ENCODE data around the gene BRME1.

Gene BRME1

DNA sequence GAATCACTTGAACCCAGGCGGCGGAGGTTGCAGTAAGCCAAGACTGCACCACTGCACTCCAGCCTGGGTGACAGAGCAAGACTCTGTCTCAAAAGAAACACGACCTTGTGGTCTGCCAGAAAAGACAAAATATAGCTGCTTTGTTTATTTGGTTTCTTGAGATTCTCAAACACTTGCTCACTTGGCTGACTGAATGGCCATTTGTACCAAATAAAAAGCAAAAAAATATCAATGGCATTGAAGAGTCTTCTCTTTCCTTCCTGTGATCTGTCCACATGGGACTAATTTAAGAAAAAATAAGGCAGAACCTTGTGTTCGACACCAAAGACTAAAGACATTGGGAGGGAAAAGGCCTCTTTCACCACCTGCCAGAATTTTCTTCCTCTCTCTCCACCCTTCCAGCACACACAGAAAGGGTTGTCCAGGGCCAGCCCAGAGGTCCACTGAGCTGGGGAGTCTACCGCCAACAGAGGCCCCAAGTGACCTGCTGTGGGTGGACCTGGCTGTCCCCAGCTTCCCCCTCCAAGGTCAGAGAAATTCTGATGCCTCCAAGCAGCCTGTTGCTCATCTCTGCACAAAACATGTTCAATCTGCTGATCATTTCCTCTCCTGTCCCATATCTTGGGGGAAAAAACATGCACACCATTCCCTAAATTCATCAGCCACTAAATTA, 5.9 kb downstream of the BRME1 start:
- Histone ChIP-seq H3K36me3 (ENCODE audit: control insufficient read depth, low read length) (no peaks in the 10 kb centered on the region), H4K20me1 (ENCODE audit: control insufficient read depth, insufficient read depth, low read depth, low read length) (no peaks in the 10 kb centered on the region), H3K4me2 (ENCODE audit: low read length) (no peak overlapping the region), H3F3A (ENCODE audit: control insufficient read depth, insufficient read depth) (no peaks in the 10 kb centered on the region), H3K79me2 (ENCODE audit: control insufficient read depth, low read length) (no peaks in the 10 kb centered on the region), H3K27ac (ENCODE audit: low read depth, low read length) (no peak overlapping the region), H3K9me3 (ENCODE audit: control insufficient read depth, insufficient read depth, low read length) (no peaks in the 10 kb centered on the region), H3K4me3 (ENCODE audit: low read length) (no peak overlapping the region), H3K4me1 (ENCODE audit: control insufficient read depth, low read length) (peaks cover 12% of the 10 kb centered on the region), H3K27me3 (ENCODE audit: control insufficient read depth, low read length) (no peaks in the 10 kb centered on the region), H3K9me2 (replicated peaks; ENCODE audit: control insufficient read depth, low read length) (no peaks in the 10 kb centered on the region)
- no peak for TF ChIP-seq EZH2phosphoT487 (IDR thresholded peaks at IDR 0.05; ENCODE audit: borderline replicate concordance, low read length)
- TF ChIP-seq, protein P1, sequence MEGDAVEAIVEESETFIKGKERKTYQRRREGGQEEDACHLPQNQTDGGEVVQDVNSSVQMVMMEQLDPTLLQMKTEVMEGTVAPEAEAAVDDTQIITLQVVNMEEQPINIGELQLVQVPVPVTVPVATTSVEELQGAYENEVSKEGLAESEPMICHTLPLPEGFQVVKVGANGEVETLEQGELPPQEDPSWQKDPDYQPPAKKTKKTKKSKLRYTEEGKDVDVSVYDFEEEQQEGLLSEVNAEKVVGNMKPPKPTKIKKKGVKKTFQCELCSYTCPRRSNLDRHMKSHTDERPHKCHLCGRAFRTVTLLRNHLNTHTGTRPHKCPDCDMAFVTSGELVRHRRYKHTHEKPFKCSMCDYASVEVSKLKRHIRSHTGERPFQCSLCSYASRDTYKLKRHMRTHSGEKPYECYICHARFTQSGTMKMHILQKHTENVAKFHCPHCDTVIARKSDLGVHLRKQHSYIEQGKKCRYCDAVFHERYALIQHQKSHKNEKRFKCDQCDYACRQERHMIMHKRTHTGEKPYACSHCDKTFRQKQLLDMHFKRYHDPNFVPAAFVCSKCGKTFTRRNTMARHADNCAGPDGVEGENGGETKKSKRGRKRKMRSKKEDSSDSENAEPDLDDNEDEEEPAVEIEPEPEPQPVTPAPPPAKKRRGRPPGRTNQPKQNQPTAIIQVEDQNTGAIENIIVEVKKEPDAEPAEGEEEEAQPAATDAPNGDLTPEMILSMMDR (IDR thresholded peaks at IDR 0.05; ENCODE audit: low read depth, low read length, poor library complexity, severe bottlenecking), result no peak

DNA sequence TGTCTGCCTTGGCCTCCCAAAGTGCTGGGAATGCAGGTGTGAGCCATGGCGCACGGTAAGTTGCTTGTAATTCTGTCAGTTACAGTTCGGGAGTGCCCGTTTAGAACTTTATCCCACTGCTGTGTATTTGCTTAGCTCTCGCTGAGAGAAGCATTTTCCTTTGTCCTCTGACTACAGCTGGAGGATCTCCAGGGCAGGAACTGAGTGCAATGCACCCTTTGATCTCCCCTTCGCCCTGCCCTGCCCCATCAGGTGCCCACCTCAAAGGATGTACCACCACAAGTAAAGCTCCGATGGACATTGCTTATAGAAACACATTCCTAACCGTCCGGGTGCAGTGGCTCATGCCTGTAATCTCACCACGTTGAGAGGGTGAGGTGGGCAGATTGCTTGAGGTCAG, 6.5 kb downstream of the BRME1 start:
- Histone ChIP-seq H3K9me2 (replicated peaks; ENCODE audit: control insufficient read depth, low read length) (no peaks in the 10 kb centered on the region), H3K27me3 (ENCODE audit: control insufficient read depth, low read length) (no peaks in the 10 kb centered on the region), H3K4me2 (ENCODE audit: low read length) (no peak overlapping the region), H3K27ac (ENCODE audit: low read depth, low read length) (no peak overlapping the region), H3K36me3 (ENCODE audit: control insufficient read depth, low read length) (no peaks in the 10 kb centered on the region), H4K20me1 (ENCODE audit: control insufficient read depth, insufficient read depth, low read depth, low read length) (no peaks in the 10 kb centered on the region), H3K79me2 (ENCODE audit: control insufficient read depth, low read length) (no peaks in the 10 kb centered on the region), H3K4me1 (ENCODE audit: control insufficient read depth, low read length) (peaks cover 12% of the 10 kb centered on the region), H3K9me3 (ENCODE audit: control insufficient read depth, insufficient read depth, low read length) (no peaks in the 10 kb centered on the region), H3F3A (ENCODE audit: control insufficient read depth, insufficient read depth) (no peaks in the 10 kb centered on the region), H3K4me3 (ENCODE audit: low read length) (no peak overlapping the region)
- TF ChIP-seq EZH2phosphoT487 (IDR thresholded peaks at IDR 0.05; ENCODE audit: borderline replicate concordance, low read length), result no peak
- TF ChIP-seq, protein P1 (IDR thresholded peaks at IDR 0.05; ENCODE audit: low read depth, low read length, poor library complexity, severe bottlenecking), result no peak

DNA sequence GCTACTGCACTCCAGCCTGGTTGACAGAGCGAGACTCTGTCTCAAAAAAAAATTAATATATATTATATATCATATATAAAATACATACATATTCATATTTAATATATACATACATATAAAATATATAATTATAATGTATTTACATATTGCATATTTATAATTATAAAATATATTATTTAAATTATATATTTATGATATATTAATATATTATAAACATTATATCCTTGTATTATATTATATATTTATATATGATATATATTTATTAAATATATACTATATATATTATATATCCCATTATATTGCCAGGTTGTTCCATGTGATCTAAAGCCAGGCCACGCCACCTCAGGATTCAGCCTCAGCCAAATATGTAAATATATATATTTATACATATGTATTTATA, 9.7 kb downstream of the BRME1 start:
- Histone ChIP-seq H3F3A (ENCODE audit: control insufficient read depth, insufficient read depth) (no peaks in the 10 kb centered on the region), H3K79me2 (ENCODE audit: control insufficient read depth, low read length) (no peaks in the 10 kb centered on the region), H3K36me3 (ENCODE audit: control insufficient read depth, low read length) (no peaks in the 10 kb centered on the region), H4K20me1 (ENCODE audit: control insufficient read depth, insufficient read depth, low read depth, low read length) (no peaks in the 10 kb centered on the region), H3K27ac (ENCODE audit: low read depth, low read length) (no peak overlapping the region), H3K4me1 (ENCODE audit: control insufficient read depth, low read length) (no peaks in the 10 kb centered on the region), H3K9me2 (replicated peaks; ENCODE audit: control insufficient read depth, low read length) (no peaks in the 10 kb centered on the region), H3K27me3 (ENCODE audit: control insufficient read depth, low read length) (no peaks in the 10 kb centered on the region), H3K4me2 (ENCODE audit: low read length) (no peak overlapping the region), H3K9me3 (ENCODE audit: control insufficient read depth, insufficient read depth, low read length) (no peaks in the 10 kb centered on the region), H3K4me3 (ENCODE audit: low read length) (no peak overlapping the region)
- TF ChIP-seq, protein P1 (IDR thresholded peaks at IDR 0.05; ENCODE audit: low read depth, low read length, poor library complexity, severe bottlenecking), result no peak
- TF ChIP-seq EZH2phosphoT487 (IDR thresholded peaks at IDR 0.05; ENCODE audit: borderline replicate concordance, low read length), result no peak

Data from DOHH2 (cell line).